Hematopoietic multipotent progenitor cell treated with erythropoietin and hydrocortisone succinate and interleukin-3 and kit ligand, for 15 days (in vitro differentiated cells): ENCODE results near the gene ST3GAL5.
"Not testable (repeated sequence)": the region's sequence is repeated elsewhere in the genome, so short reads cannot be mapped to it uniquely, and the experiment has no call there.

Experiments
- DNase-seq: peaks from one replicate; pipeline ENCODE4 v3.0.0-alpha.2; 2015; ENCODE audit warnings: low spot score

The ST3GAL5 gene

GRCh38 chr2:85888684-85889626 lies at the start of gene ST3GAL5:
Gene ST3GAL5 (minus strand): TSS chr2:85888990. CDS start chr2:85888905, 85 bp downstream.
- peak; percentile 30 for DNase-seq

DNA sequence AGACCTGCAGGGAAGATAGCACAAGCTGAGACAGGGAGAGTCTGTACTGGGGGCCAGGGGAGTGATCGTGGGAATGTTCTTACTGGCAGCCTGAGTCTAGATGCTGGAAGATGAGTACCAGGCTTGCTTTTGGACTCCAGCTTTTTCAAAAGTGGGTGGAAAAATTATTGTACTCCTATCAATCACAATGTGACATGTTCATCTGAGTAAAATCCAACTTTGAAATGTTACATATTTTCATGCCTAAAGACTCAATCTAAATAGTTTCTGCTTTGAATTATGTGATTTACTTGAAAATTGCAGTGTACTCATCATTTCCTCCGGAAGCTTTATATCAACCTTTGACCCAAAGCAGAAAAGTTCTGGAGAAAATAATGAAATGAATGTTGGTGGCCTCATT lies 49.7 kb upstream of the ST3GAL5 start:
- DNase-seq: no peak

- DNase-seq: no peak
Measured at GRCh38 chr2:85937069-85937439, 48.3 kb upstream of the ST3GAL5 start.

- no peak for DNase-seq
Measured at GRCh38 chr2:85936421-85937068, 47.8 kb upstream of the ST3GAL5 start.

GRCh38 chr2:85935746-85936208 lies 47.0 kb upstream of the ST3GAL5 start:
- DNase-seq: no peak

GRCh38 chr2:85935170-85935745 lies 46.5 kb upstream of the ST3GAL5 start:
- DNase-seq: no peak

- peak; percentile 4 for DNase-seq
Measured at GRCh38 chr2:85933753-85934594, 45.2 kb upstream of the ST3GAL5 start.

DNA sequence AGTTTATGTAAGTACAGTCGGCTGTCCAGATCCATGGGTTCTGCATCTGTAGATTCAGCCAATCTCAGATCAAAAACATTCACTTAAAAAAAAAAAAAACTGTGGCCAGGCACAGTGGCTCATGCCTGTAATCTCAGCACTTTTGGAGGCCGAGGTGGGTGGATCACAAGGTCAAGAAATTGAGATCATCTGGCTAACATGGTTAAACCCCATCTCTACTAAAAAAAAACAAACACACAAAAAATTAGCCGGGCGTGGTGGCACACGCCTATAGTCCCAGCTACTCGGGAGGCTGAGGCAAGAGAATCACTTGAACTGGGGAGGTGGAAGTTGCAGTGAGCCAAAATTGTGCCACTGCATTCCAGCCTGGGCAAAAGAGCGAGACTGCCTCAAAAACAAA lies 42.4 kb upstream of the ST3GAL5 start:
- DNase-seq: not testable (repeated sequence)

- DNase-seq: no peak
Measured at GRCh38 chr2:85930129-85931124, 41.6 kb upstream of the ST3GAL5 start.

DNA sequence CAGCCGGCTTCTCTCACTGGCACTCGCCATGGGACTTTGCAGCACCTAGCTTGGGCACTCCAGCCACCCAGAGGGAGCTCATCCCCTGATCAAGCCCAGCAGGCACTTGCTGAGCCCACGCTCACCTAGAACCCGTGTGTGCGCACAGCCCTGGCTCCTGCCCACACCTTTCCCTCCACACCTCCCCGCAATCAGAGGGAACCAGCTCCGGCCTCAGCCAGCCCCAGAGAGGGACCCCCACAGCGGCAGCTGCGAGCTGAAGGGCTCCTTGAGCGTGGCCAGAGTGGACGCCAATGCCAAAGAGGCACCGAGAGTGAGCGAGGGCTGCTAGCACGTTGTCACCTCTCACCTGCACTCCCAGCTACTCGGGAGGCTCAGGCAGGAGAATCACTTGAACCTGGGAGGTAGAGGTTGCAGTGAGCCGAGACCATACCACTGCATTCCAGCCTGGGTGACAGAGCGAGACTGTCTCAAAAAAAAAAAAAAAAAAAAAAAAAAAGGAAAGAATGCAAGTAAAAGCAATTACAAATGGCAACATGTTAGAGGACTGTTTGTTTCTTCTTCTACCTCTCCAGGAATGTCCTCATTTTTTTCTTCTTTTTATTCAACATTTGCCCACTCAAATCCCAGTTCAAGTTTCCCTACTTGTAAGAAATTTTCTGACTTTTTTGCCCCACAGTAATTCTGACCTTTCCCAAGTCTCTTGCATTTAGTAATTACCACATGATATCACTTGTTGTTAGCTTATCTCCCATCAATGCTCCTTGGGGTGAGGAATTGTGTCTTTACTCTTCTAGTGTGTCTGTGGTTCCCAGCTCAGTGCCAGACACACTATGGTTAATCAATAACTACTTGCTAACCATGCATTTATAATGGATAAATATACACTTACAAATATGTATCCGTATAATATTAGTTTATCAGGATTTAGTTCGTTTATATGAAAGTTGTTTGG lies 40.6 kb upstream of the ST3GAL5 start:
- DNase-seq: no peak

DNA sequence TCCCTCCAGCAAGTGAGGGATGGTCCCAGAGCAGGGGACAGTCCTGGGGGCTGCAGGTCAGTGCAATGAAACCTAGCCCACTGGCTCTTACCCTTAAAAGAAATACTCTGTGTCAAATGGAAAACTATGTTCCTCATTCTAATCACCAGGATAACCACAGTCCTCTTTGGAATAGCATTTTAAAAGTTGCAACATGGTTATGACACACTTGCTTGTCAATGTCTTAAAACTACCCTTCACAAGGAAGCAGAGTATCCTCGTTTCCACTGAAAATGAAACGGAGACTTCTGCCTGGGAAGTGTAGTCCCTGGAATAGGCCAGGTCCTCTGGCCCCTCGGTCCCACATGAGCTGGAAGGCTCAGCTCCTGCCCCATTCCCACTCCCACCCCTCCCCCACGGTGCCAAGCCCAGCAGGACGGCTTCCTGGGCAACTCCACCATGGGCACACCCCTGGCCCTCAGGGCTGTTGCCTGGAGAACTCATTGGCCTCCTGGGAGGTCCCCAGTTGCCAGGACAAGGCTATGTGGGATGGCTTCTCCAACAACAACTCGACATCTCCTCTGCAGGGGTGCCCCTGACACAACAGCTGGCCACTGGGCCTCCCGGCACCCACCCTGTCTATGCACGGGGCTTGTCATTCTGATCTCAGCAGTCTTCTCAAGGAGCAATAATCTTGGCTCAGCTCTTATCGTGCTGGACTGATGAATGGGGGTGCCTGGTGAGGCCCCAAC lies 38.3 kb upstream of the ST3GAL5 start:
- no peak for DNase-seq

GRCh38 chr2:85926526-85926925 lies 37.7 kb upstream of the ST3GAL5 start:
- DNase-seq: no peak

DNA sequence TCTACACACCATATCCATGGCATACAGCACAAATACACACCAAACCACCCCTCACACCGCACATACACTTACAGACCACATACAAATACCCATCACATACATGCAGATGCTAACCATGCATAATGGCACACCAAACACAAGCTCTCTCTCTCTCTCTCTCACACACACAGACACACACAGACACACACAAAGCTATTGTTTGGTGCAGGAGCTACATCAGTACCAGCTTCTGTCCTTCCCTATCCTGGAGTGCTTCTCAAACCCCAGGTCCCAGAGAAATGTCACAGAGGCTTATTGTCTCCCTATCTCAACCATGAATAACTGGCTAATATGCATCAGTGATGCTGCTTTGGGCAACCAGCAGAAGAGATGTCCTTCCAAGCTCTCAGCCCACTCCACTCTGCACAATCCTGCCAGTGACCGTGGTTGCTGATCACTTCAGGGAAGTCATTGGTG lies 36.5 kb upstream of the ST3GAL5 start:
- DNase-seq: no peak

GRCh38 chr2:85924522-85924921 lies 35.7 kb upstream of the ST3GAL5 start:
- DNase-seq: no peak

DNA sequence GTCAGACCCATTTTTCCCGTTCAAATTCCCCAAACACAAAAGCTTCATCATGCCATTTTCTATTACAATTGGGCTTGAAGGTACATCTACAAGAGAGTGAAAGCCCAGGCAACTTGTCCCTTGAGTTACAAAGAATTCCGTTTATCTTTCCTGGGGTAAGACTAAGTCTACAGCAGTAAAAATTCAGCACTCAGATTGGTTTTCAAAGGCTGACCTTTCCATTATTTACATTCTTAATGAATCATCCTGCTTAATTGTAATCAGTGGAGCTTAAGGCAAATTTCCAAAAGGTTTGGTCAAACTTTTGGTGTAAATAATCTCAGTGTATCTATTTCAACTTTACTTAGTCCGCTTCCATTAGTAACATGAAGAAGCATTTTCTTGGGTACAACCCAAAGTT lies 33.4 kb upstream of the ST3GAL5 start:
- no peak for DNase-seq

- DNase-seq: no peak
Measured at GRCh38 chr2:85921659-85922058, 32.9 kb upstream of the ST3GAL5 start.

GRCh38 chr2:85920810-85921545 lies 32.2 kb upstream of the ST3GAL5 start:
- DNase-seq: no peak
